ENCODE measurements around the gene PAM. TPM values are rescaled to one million over a fixed set of nuclear protein-coding genes. Genes with fewer than 3 reads are reported as not detected.

The PAM gene
- total RNA-seq, result 940 TPM

- Histone ChIP-seq H3K4me3 (peak within 1 kb of the TSS; percentile 86 to 96), H3K4me1 (peaks cover 5 to 23% of the 10 kb centered on the region in 2 donors), H3K9me3 (no peaks in the 10 kb centered on the region), H3K27ac (peak within 1 kb of the TSS; percentile 95 to 96), H3K36me3 (no peaks in the 10 kb centered on the region), H3K27me3 (no peaks in the 10 kb centered on the region)
- TF ChIP-seq, protein P1, sequence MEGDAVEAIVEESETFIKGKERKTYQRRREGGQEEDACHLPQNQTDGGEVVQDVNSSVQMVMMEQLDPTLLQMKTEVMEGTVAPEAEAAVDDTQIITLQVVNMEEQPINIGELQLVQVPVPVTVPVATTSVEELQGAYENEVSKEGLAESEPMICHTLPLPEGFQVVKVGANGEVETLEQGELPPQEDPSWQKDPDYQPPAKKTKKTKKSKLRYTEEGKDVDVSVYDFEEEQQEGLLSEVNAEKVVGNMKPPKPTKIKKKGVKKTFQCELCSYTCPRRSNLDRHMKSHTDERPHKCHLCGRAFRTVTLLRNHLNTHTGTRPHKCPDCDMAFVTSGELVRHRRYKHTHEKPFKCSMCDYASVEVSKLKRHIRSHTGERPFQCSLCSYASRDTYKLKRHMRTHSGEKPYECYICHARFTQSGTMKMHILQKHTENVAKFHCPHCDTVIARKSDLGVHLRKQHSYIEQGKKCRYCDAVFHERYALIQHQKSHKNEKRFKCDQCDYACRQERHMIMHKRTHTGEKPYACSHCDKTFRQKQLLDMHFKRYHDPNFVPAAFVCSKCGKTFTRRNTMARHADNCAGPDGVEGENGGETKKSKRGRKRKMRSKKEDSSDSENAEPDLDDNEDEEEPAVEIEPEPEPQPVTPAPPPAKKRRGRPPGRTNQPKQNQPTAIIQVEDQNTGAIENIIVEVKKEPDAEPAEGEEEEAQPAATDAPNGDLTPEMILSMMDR (IDR thresholded peaks at IDR 0.05), result no peak
- peak; percentile 18 to 85 for DNase-seq (ENCODE audit: low spot score in 2 of 2)
- intact Hi-C loops (cut with DNase I), result loop anchor here (1.0 to 10.0 kb wide), 5 partner anchors 24 to 364 kb away; no protein-coding TSS in a partner anchor
Measured at GRCh38 chr5:102754767-102755431, at the start of gene PAM. Gene PAM, plus strand, starts transcription at chr5:102755305. Its CDS starts 110,891 bp downstream, at chr5:102866196.

DNA sequence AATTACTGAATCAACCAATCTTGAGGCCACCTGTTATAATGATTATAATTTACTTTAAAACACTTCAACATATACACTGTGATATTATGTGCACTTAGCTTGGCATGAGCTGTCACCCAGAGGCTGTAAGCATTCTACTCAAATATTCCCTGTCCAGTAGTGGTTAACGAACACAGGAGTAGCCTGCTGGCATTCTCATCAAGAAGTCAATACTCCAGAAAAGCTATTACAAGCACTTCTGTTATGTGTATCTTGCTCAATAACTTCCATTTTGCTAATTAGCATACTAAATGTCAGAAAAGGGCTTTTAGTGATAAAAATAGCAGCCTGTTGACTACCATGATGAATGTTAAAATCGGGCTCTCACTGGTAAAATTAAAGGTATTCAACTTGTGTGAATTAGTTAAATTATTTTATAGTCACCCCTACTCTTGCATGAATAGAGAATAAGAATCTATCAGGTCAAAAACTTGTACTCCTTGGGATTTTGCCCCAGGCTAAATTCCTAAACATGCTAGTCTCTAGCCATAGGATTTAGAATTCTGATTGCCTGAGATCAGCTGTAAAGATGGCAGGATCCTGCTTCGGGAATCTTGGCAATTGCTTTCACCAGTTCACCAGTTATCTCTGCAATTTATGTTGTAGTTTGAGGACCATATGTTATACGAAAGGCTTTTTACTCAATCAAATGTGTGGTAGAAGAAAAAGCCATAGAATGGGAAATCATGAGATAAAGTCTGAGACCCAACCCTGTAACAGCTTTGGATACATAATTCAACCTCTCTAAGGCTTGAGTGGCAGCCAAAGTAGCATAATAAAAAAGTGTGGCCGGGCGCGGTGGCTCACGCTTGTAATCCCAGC lies 43.4 kb upstream of the PAM start:
- Histone ChIP-seq H3K4me1 (no peaks in the 10 kb centered on the region), H3K4me3 (no peak overlapping the region), H3K9me3 (no peaks in the 10 kb centered on the region), H3K36me3 (no peaks in the 10 kb centered on the region), H3K27ac (no peak overlapping the region), H3K27me3 (no peaks in the 10 kb centered on the region)
- TF ChIP-seq, protein P1 (IDR thresholded peaks at IDR 0.05), result no peak
- intact Hi-C loops (cut with DNase I), result no loop called here
- DNase-seq (ENCODE audit: low spot score in 2 of 2), result no peak

- Histone ChIP-seq H3K9me3 (no peaks in the 10 kb centered on the region), H3K4me3 (no peak overlapping the region), H3K27me3 (no peaks in the 10 kb centered on the region), H3K4me1 (no peaks in the 10 kb centered on the region), H3K36me3 (no peaks in the 10 kb centered on the region), H3K27ac (no peak overlapping the region)
- TF ChIP-seq, protein P1 (IDR thresholded peaks at IDR 0.05), result no peak
- intact Hi-C loops (cut with DNase I), result no loop called here
- DNase-seq (ENCODE audit: low spot score in 2 of 2), result no peak
Measured at GRCh38 chr5:102713278-102713677, 41.8 kb upstream of the PAM start.

- TF ChIP-seq, protein P1 (IDR thresholded peaks at IDR 0.05), result no peak
- intact Hi-C loops (cut with DNase I), result no loop called here
- H3K4me3 ChIP-seq, result no peak overlapping the region
- no peaks in the 10 kb centered on the region for H3K27me3 ChIP-seq
- H3K27ac ChIP-seq, result no peak overlapping the region
- no peak for DNase-seq (ENCODE audit: low spot score in 2 of 2)
- H3K9me3 ChIP-seq, result no peaks in the 10 kb centered on the region
- no peaks in the 10 kb centered on the region for H3K36me3 ChIP-seq
- H3K4me1 ChIP-seq, result no peaks in the 10 kb centered on the region
Measured at GRCh38 chr5:102713682-102714231, 41.3 kb upstream of the PAM start.

DNA sequence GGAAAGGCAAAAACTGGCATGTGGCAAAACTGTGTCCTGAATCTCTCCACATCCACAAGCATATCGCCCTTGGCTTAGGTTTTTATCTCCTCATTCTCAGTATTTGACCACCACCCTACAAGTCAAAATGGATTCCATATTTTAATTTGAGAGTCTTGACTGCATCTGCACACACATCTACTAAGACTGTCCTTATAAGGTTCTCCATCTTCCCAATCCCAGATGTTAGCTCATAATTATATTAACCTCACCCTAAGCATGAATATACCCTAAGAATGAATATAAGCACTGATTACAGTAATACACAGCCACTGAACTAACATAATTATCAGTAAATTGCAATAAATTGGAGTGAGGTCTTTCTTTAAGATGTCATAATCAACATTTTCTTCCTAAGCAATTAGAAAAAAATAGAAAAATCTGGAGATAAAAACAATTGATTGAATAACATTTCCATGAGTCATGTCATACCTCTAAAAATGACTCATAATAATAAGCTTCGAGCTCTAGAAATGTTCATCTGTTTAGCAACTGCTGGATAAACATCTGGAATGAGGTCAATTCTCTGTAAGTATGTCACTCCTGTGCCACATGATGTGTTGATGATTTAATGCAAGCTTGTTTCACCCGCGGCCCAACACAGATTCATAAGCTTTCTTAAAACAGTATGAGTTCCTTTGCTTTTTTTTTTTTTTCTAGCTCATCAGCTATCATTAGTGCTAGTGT lies 39.9 kb upstream of the PAM start:
- intact Hi-C loops (cut with DNase I), result no loop called here
- Histone ChIP-seq H3K4me3 (no peak overlapping the region), H3K27ac (no peak overlapping the region), H3K27me3 (no peaks in the 10 kb centered on the region), H3K4me1 (no peaks in the 10 kb centered on the region), H3K9me3 (no peaks in the 10 kb centered on the region), H3K36me3 (no peaks in the 10 kb centered on the region)
- TF ChIP-seq, protein P1 (IDR thresholded peaks at IDR 0.05), result no peak
- no peak for DNase-seq (ENCODE audit: low spot score in 2 of 2)

Data from ascending aorta (tissue), 2 donors.